ENCODE measurements around the gene PLXNB3. TPM values are rescaled to one million over a fixed set of nuclear protein-coding genes. Genes with fewer than 3 reads are reported as not detected.

PLXNB3 gene
- polyA plus RNA-seq, 1 donor from 2014 or later = 0.48 TPM

DNA sequence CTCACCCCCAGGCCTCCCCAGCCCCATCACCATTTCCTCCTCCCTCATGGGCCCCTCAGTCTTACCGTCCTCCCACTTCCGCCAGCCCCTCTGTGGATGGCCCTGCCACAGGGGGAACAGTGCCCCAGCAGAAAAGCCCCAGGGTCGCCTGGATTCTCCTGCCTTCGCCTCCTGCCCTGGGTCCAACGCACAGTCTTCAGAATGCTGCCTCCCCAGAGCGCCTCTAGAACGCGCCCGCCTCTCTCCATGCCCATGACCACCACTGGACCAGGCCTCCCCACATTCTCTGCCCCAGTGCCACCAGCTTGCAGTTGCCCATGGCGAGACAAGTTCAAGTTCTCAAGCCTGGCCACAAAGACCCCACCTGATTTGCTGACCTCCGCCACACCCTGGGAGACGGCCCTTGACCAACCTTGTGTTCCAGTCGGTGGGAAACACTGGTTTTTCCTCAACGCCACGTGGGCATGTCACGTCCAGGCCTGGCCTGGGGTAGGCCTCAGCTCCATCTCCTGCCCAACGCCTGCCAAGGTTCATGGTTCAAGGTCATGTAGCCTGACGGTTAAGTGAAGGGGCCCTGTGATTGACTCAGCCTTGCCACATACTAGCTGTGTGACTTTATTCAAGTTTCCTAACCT lies 634 bp upstream of the PLXNB3 start:
- Histone ChIP-seq H3K79me2 (replicated peaks; ENCODE audit: insufficient read depth, low read length) (no peaks in the 10 kb centered on the region), H3K9me2 (ENCODE audit: insufficient read depth, low read length) (no peaks in the 10 kb centered on the region), H3K4me2 (ENCODE audit: low read length) (no peak overlapping the region), H3F3A (ENCODE audit: insufficient read depth, low read length, poor library complexity, severe bottlenecking) (no peaks in the 10 kb centered on the region), H4K20me1 (ENCODE audit: insufficient read depth) (no peaks in the 10 kb centered on the region), H3K9ac (ENCODE audit: low read length) (no peak overlapping the region), H3K4me3 (ENCODE audit: low read length) (no peak overlapping the region), H3K9me3 (ENCODE audit: low read length) (no peaks in the 10 kb centered on the region), H3K27me3 (ENCODE audit: insufficient read depth, low read depth, low read length) (no peaks in the 10 kb centered on the region), H3K27ac (ENCODE audit: low read length) (no peak overlapping the region), H2AFZ (ENCODE audit: low read depth, low read length) (no peak overlapping the region), H3K36me3 (ENCODE audit: insufficient read depth, low read length) (no peaks in the 10 kb centered on the region)
- TF ChIP-seq TAF1 (IDR thresholded peaks at IDR 0.05; ENCODE audit: low read depth) = no peak
- no peak for TF ChIP-seq EP300 (conservative IDR thresholded peaks at IDR 0.05; ENCODE audit: poor library complexity, severe bottlenecking)
- TF ChIP-seq SMC3 (conservative IDR thresholded peaks at IDR 0.05; ENCODE audit: poor library complexity) = no peak
- no peak for TF ChIP-seq POLR2AphosphoS5 (IDR thresholded peaks at IDR 0.05)
- TF ChIP-seq MXI1 (conservative IDR thresholded peaks at IDR 0.05; ENCODE audit: poor library complexity, severe bottlenecking) = no peak
- TF ChIP-seq, protein P1, sequence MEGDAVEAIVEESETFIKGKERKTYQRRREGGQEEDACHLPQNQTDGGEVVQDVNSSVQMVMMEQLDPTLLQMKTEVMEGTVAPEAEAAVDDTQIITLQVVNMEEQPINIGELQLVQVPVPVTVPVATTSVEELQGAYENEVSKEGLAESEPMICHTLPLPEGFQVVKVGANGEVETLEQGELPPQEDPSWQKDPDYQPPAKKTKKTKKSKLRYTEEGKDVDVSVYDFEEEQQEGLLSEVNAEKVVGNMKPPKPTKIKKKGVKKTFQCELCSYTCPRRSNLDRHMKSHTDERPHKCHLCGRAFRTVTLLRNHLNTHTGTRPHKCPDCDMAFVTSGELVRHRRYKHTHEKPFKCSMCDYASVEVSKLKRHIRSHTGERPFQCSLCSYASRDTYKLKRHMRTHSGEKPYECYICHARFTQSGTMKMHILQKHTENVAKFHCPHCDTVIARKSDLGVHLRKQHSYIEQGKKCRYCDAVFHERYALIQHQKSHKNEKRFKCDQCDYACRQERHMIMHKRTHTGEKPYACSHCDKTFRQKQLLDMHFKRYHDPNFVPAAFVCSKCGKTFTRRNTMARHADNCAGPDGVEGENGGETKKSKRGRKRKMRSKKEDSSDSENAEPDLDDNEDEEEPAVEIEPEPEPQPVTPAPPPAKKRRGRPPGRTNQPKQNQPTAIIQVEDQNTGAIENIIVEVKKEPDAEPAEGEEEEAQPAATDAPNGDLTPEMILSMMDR (IDR thresholded peaks at IDR 0.05; ENCODE audit: poor library complexity, severe bottlenecking) = no peak
- no peak for TF ChIP-seq REST (IDR thresholded peaks at IDR 0.05; ENCODE audit: borderline replicate concordance)
- TF ChIP-seq EZH2 (IDR thresholded peaks at IDR 0.05; ENCODE audit: borderline replicate concordance, insufficient read depth, low read length, poor library complexity, severe bottlenecking) = no peak
- no peak for TF ChIP-seq RAD21 (conservative IDR thresholded peaks at IDR 0.05)

DNA sequence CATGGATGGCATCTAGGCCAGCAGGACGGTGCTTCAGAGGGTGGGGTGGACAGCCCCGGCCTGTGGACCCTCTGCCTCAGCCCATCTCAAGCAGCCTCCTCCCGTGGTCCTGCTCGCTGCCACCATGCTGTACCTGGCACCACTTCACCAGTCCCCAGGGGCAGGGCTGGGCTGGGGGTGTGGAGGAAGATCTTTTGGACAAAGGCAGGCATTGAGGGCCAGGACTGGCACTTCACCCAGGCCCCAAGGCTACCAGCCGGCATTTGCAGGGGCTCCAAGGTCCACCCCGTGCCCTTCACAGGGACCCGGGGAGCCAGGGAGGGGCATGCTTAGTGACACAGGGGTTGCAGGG lies 713 bp downstream of the PLXNB3 start:
- TF ChIP-seq EP300 (conservative IDR thresholded peaks at IDR 0.05; ENCODE audit: poor library complexity, severe bottlenecking) (no peak), RAD21 (conservative IDR thresholded peaks at IDR 0.05) (no peak), REST (IDR thresholded peaks at IDR 0.05; ENCODE audit: borderline replicate concordance) (no peak), SMC3 (conservative IDR thresholded peaks at IDR 0.05; ENCODE audit: poor library complexity) (no peak), TAF1 (IDR thresholded peaks at IDR 0.05; ENCODE audit: low read depth) (no peak), EZH2 (IDR thresholded peaks at IDR 0.05; ENCODE audit: borderline replicate concordance, insufficient read depth, low read length, poor library complexity, severe bottlenecking) (no peak), POLR2AphosphoS5 (IDR thresholded peaks at IDR 0.05) (no peak), MXI1 (conservative IDR thresholded peaks at IDR 0.05; ENCODE audit: poor library complexity, severe bottlenecking) (no peak)
- TF ChIP-seq, protein P1 (IDR thresholded peaks at IDR 0.05; ENCODE audit: poor library complexity, severe bottlenecking) = no peak
- Histone ChIP-seq H3K9me2 (ENCODE audit: insufficient read depth, low read length) (no peaks in the 10 kb centered on the region), H3F3A (ENCODE audit: insufficient read depth, low read length, poor library complexity, severe bottlenecking) (no peaks in the 10 kb centered on the region), H3K4me3 (ENCODE audit: low read length) (no peak overlapping the region), H3K36me3 (ENCODE audit: insufficient read depth, low read length) (no peaks in the 10 kb centered on the region), H3K9ac (ENCODE audit: low read length) (peak overlapping the region; percentile 69), H4K20me1 (ENCODE audit: insufficient read depth) (no peaks in the 10 kb centered on the region), H3K4me2 (ENCODE audit: low read length) (no peak overlapping the region), H3K79me2 (replicated peaks; ENCODE audit: insufficient read depth, low read length) (no peaks in the 10 kb centered on the region), H3K27me3 (ENCODE audit: insufficient read depth, low read depth, low read length) (no peaks in the 10 kb centered on the region), H3K27ac (ENCODE audit: low read length) (no peak overlapping the region), H3K9me3 (ENCODE audit: low read length) (no peaks in the 10 kb centered on the region), H2AFZ (ENCODE audit: low read depth, low read length) (no peak overlapping the region)

Measured in neural cell (in vitro differentiated cells).